ENCODE results near the gene AHSG. TPM values are rescaled to one million over a fixed set of nuclear protein-coding genes. Genes with fewer than 3 reads are reported as not detected.
A peak's percentile ranks its signal among the peaks of the same experiment; 100 is the strongest.

AHSG gene
- total RNA-seq, 1 donor from 2014 or later, result not detected

GRCh38 chr3:186587183-186587582 lies 25.7 kb upstream of the AHSG start:
- H3K36me3 Mint-ChIP-seq (ENCODE audit: low read depth, unreplicated experiment), result peaks cover 7% of the 10 kb centered on the region
- H3K27ac Mint-ChIP-seq (ENCODE audit: unreplicated experiment), result no peak overlapping the region
- H3K4me2 ChIP-seq (ENCODE audit: low read length), result no peak overlapping the region
- no peak overlapping the region for H3K4me3 Mint-ChIP-seq (ENCODE audit: unreplicated experiment)
- no peaks in the 10 kb centered on the region for H3K4me1 ChIP-seq (ENCODE audit: insufficient read depth, low read length)
- H4K20me1 ChIP-seq (ENCODE audit: insufficient read depth, low read length), result peaks cover 7% of the 10 kb centered on the region
- H3K36me3 ChIP-seq (ENCODE audit: insufficient read depth, low read length), result peaks cover 34% of the 10 kb centered on the region
- H3K9ac ChIP-seq (ENCODE audit: low read length), result no peak overlapping the region
- peaks cover 9% of the 10 kb centered on the region for H3K4me1 Mint-ChIP-seq (ENCODE audit: low read depth, unreplicated experiment)
- H3K9me3 ChIP-seq (ENCODE audit: insufficient read depth, low read depth, low read length), result no peaks in the 10 kb centered on the region
- no peaks in the 10 kb centered on the region for H3K79me2 ChIP-seq (ENCODE audit: insufficient read depth, low read length)
- no peaks in the 10 kb centered on the region for H3K9me3 Mint-ChIP-seq (ENCODE audit: unreplicated experiment)
- no peak overlapping the region for H3K27ac ChIP-seq (ENCODE audit: low read depth, low read length)
- H3K27me3 ChIP-seq (ENCODE audit: insufficient read depth, low read length), result no peaks in the 10 kb centered on the region
- FAIRE-seq (no peak), DNase-seq (ENCODE audit: low read depth) (no peak)
- TF ChIP-seq, protein P1, sequence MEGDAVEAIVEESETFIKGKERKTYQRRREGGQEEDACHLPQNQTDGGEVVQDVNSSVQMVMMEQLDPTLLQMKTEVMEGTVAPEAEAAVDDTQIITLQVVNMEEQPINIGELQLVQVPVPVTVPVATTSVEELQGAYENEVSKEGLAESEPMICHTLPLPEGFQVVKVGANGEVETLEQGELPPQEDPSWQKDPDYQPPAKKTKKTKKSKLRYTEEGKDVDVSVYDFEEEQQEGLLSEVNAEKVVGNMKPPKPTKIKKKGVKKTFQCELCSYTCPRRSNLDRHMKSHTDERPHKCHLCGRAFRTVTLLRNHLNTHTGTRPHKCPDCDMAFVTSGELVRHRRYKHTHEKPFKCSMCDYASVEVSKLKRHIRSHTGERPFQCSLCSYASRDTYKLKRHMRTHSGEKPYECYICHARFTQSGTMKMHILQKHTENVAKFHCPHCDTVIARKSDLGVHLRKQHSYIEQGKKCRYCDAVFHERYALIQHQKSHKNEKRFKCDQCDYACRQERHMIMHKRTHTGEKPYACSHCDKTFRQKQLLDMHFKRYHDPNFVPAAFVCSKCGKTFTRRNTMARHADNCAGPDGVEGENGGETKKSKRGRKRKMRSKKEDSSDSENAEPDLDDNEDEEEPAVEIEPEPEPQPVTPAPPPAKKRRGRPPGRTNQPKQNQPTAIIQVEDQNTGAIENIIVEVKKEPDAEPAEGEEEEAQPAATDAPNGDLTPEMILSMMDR (IDR thresholded peaks at IDR 0.05; ENCODE audit: insufficient read depth, low read depth, low read length), result no peak
- no peak for TF ChIP-seq EZH2 (IDR thresholded peaks at IDR 0.05; ENCODE audit: insufficient read depth, low read length)
- peaks cover 7% of the 10 kb centered on the region for H3K27me3 Mint-ChIP-seq (ENCODE audit: low read depth, unreplicated experiment)
- H3K4me3 ChIP-seq (ENCODE audit: insufficient read depth, low read depth, low read length), result no peak overlapping the region
- H2AFZ ChIP-seq (ENCODE audit: low read depth, low read length), result no peak overlapping the region

GRCh38 chr3:186588632-186589031 lies 24.2 kb upstream of the AHSG start:
- no peak for FAIRE-seq
- no peak overlapping the region for H3K27ac Mint-ChIP-seq (ENCODE audit: unreplicated experiment)

GRCh38 chr3:186589121-186589520 lies 23.7 kb upstream of the AHSG start:
- H3K36me3 Mint-ChIP-seq (ENCODE audit: low read depth, unreplicated experiment), result peaks cover 5% of the 10 kb centered on the region
- Histone ChIP-seq H3K4me3 (ENCODE audit: insufficient read depth, low read depth, low read length) (no peak overlapping the region), H4K20me1 (ENCODE audit: insufficient read depth, low read length) (peaks cover 4% of the 10 kb centered on the region), H3K36me3 (ENCODE audit: insufficient read depth, low read length) (peaks cover 17% of the 10 kb centered on the region), H3K27me3 (ENCODE audit: insufficient read depth, low read length) (no peaks in the 10 kb centered on the region), H2AFZ (ENCODE audit: low read depth, low read length) (no peak overlapping the region), H3K4me1 (ENCODE audit: insufficient read depth, low read length) (no peaks in the 10 kb centered on the region), H3K79me2 (ENCODE audit: insufficient read depth, low read length) (no peaks in the 10 kb centered on the region), H3K4me2 (ENCODE audit: low read length) (no peak overlapping the region), H3K9me3 (ENCODE audit: insufficient read depth, low read depth, low read length) (no peaks in the 10 kb centered on the region), H3K9ac (ENCODE audit: low read length) (no peak overlapping the region), H3K27ac (ENCODE audit: low read depth, low read length) (no peak overlapping the region)
- H3K27me3 Mint-ChIP-seq (ENCODE audit: low read depth, unreplicated experiment), result peaks cover 11% of the 10 kb centered on the region
- TF ChIP-seq EZH2 (IDR thresholded peaks at IDR 0.05; ENCODE audit: insufficient read depth, low read length), result no peak
- TF ChIP-seq, protein P1 (IDR thresholded peaks at IDR 0.05; ENCODE audit: insufficient read depth, low read depth, low read length), result peak; percentile 25
- H3K27ac Mint-ChIP-seq (ENCODE audit: unreplicated experiment), result no peak overlapping the region
- H3K9me3 Mint-ChIP-seq (ENCODE audit: unreplicated experiment), result no peaks in the 10 kb centered on the region
- no peak for FAIRE-seq
- no peak overlapping the region for H3K4me3 Mint-ChIP-seq (ENCODE audit: unreplicated experiment)
- H3K4me1 Mint-ChIP-seq (ENCODE audit: low read depth, unreplicated experiment), result peaks cover 9% of the 10 kb centered on the region
- DNase-seq (ENCODE audit: low read depth), result no peak

More at GRCh38 chr3:186588632-186589031, 24.2 kb upstream of the AHSG start:
- Mint-ChIP-seq H3K9me3 (ENCODE audit: unreplicated experiment) (no peaks in the 10 kb centered on the region), H3K4me1 (ENCODE audit: low read depth, unreplicated experiment) (peaks cover 9% of the 10 kb centered on the region), H3K27me3 (ENCODE audit: low read depth, unreplicated experiment) (peaks cover 11% of the 10 kb centered on the region), H3K4me3 (ENCODE audit: unreplicated experiment) (no peak overlapping the region), H3K36me3 (ENCODE audit: low read depth, unreplicated experiment) (peaks cover 7% of the 10 kb centered on the region)
- Histone ChIP-seq H3K27ac (ENCODE audit: low read depth, low read length) (no peak overlapping the region), H3K9me3 (ENCODE audit: insufficient read depth, low read depth, low read length) (no peaks in the 10 kb centered on the region), H3K36me3 (ENCODE audit: insufficient read depth, low read length) (peaks cover 21% of the 10 kb centered on the region), H3K4me1 (ENCODE audit: insufficient read depth, low read length) (no peaks in the 10 kb centered on the region), H2AFZ (ENCODE audit: low read depth, low read length) (no peak overlapping the region), H3K27me3 (ENCODE audit: insufficient read depth, low read length) (no peaks in the 10 kb centered on the region), H4K20me1 (ENCODE audit: insufficient read depth, low read length) (peaks cover 7% of the 10 kb centered on the region), H3K4me3 (ENCODE audit: insufficient read depth, low read depth, low read length) (no peak overlapping the region), H3K79me2 (ENCODE audit: insufficient read depth, low read length) (no peaks in the 10 kb centered on the region), H3K4me2 (ENCODE audit: low read length) (no peak overlapping the region), H3K9ac (ENCODE audit: low read length) (no peak overlapping the region)
- no peak for DNase-seq (ENCODE audit: low read depth)
- TF ChIP-seq, protein P1 (IDR thresholded peaks at IDR 0.05; ENCODE audit: insufficient read depth, low read depth, low read length), result no peak
- TF ChIP-seq EZH2 (IDR thresholded peaks at IDR 0.05; ENCODE audit: insufficient read depth, low read length), result no peak

Data from astrocyte (in vitro differentiated cells and primary cell).